Suprapubic skin (tissue), 4 donors: ENCODE data around the gene EPRS1. TPM values are rescaled to one million over a fixed set of nuclear protein-coding genes. Genes with fewer than 3 reads are reported as not detected.

Experiments
- DNase-seq, 2 donors: peaks; one replicate each; pipeline ENCODE4 v3.0.0-alpha.2; 2019; ENCODE audit warnings: low spot score in 2 of 2
- H3K27ac ChIP-seq: fragments of 200-600 bp; sonication (generic); one replicate; pipeline ENCODE4 v1.5.1; 2019
- H3K27me3 ChIP-seq: fragments of 200-600 bp; sonication (generic); one replicate; pipeline ENCODE4 v1.5.1; 2019
- H3K36me3 ChIP-seq: fragments of 200-600 bp; sonication (generic); one replicate; pipeline ENCODE4 v1.5.1; 2019
- H3K4me1 ChIP-seq: fragments of 200-600 bp; sonication (generic); one replicate; pipeline ENCODE4 v1.5.1; 2019
- H3K4me3 ChIP-seq: fragments of 200-600 bp; sonication (generic); one replicate; pipeline ENCODE4 v1.5.1; 2019; ENCODE audit warnings: mild to moderate bottlenecking
- H3K9me3 ChIP-seq: fragments of 200-600 bp; sonication (generic); one replicate; pipeline ENCODE4 v1.5.1; 2019
- EP300 ChIP-seq: sonication (generic); formaldehyde crosslinking; IDR thresholded peaks from one replicate; pipeline ENCODE4 v1.6.1; 2017; ENCODE audit warnings: antibody characterized with exemption
- POLR2A ChIP-seq, 2 donors: fragments of 450-650 bp; IDR thresholded peaks; one replicate each; pipeline ENCODE4 v1.6.1; 2017; ENCODE audit warnings: antibody characterized with exemption in 2 of 2, mild to moderate bottlenecking in 2 of 2, moderate library complexity in 2 of 2
- POLR2AphosphoS5 ChIP-seq, 3 donors: sonication (generic); formaldehyde crosslinking; IDR thresholded peaks; one replicate each; pipeline ENCODE4 v1.6.1; 2017; ENCODE audit warnings: antibody characterized with exemption in 3 of 3
- WGBS: methylation state at CpG from one replicate; pipeline ENCODE4 v1.1.5; 2018; 5-methylcytosine and 5-hydroxymethylcytosine counted together
- total RNA-seq, 4 donors: library from RNA; depleted of rRNA; stranded (reverse); fragments of >200 nt; gene quantifications; one replicate each; pipeline ENCODE4 v1.1.0, GENCODE V29; 2016
- TF ChIP-seq, protein P1 (sequence below), 2 donors: fragments of 200-600 bp in 1 of 2; fragments of 450-650 bp in 1 of 2; sonication (generic) in 1 of 2; IDR thresholded peaks; one replicate each; pipeline ENCODE4 v1.5.1; 2016 to 2019; ENCODE audit warnings: antibody characterized with exemption in 2 of 2, mild to moderate bottlenecking in 1 of 2, moderate library complexity in 1 of 2

Gene EPRS1
- total RNA-seq, 4 donors from 2014 or later: 26.2 to 53.0 (median 46.4) TPM

GRCh38 chr1:220011620-220012019 lies 34.7 kb downstream of the EPRS1 start:
- Histone ChIP-seq H3K4me3 (no peak overlapping the region), H3K4me1 (no peaks in the 10 kb centered on the region), H3K36me3 (peaks cover 74% of the 10 kb centered on the region), H3K9me3 (no peaks in the 10 kb centered on the region), H3K27ac (no peak overlapping the region), H3K27me3 (no peaks in the 10 kb centered on the region)
- TF ChIP-seq EP300 (no peak), POLR2AphosphoS5 (IDR thresholded peaks at IDR 0.05) (no peak), POLR2A (IDR thresholded peaks at IDR 0.05) (no peak)
- TF ChIP-seq, protein P1, sequence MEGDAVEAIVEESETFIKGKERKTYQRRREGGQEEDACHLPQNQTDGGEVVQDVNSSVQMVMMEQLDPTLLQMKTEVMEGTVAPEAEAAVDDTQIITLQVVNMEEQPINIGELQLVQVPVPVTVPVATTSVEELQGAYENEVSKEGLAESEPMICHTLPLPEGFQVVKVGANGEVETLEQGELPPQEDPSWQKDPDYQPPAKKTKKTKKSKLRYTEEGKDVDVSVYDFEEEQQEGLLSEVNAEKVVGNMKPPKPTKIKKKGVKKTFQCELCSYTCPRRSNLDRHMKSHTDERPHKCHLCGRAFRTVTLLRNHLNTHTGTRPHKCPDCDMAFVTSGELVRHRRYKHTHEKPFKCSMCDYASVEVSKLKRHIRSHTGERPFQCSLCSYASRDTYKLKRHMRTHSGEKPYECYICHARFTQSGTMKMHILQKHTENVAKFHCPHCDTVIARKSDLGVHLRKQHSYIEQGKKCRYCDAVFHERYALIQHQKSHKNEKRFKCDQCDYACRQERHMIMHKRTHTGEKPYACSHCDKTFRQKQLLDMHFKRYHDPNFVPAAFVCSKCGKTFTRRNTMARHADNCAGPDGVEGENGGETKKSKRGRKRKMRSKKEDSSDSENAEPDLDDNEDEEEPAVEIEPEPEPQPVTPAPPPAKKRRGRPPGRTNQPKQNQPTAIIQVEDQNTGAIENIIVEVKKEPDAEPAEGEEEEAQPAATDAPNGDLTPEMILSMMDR (IDR thresholded peaks at IDR 0.05): no peak
- no peak for DNase-seq

- no peak overlapping the region for H3K27ac ChIP-seq
- TF ChIP-seq POLR2AphosphoS5 (IDR thresholded peaks at IDR 0.05) (no peak), EP300 (no peak), POLR2A (IDR thresholded peaks at IDR 0.05) (no peak)
- TF ChIP-seq, protein P1 (IDR thresholded peaks at IDR 0.05): no peak
- WGBS: 91% methylated on average over 3 of the region's 3 CpGs
- H3K4me3 ChIP-seq: no peak overlapping the region
- no peaks in the 10 kb centered on the region for H3K4me1 ChIP-seq
- H3K36me3 ChIP-seq: peaks cover 70% of the 10 kb centered on the region
- DNase-seq: no peak
- no peaks in the 10 kb centered on the region for H3K27me3 ChIP-seq
- no peaks in the 10 kb centered on the region for H3K9me3 ChIP-seq
Observed at GRCh38 chr1:220007438-220007837, 38.9 kb downstream of the EPRS1 start.

GRCh38 chr1:220005489-220005888 lies 40.8 kb downstream of the EPRS1 start:
- Histone ChIP-seq H3K4me3 (no peak overlapping the region), H3K9me3 (no peaks in the 10 kb centered on the region), H3K4me1 (no peaks in the 10 kb centered on the region), H3K36me3 (peaks cover 85% of the 10 kb centered on the region), H3K27ac (no peak overlapping the region), H3K27me3 (no peaks in the 10 kb centered on the region)
- 90% methylated on average over 5 of the region's 5 CpGs for WGBS
- TF ChIP-seq POLR2A (IDR thresholded peaks at IDR 0.05): no peak
- TF ChIP-seq, protein P1 (IDR thresholded peaks at IDR 0.05): no peak
- TF ChIP-seq EP300: no peak
- DNase-seq: no peak

DNA sequence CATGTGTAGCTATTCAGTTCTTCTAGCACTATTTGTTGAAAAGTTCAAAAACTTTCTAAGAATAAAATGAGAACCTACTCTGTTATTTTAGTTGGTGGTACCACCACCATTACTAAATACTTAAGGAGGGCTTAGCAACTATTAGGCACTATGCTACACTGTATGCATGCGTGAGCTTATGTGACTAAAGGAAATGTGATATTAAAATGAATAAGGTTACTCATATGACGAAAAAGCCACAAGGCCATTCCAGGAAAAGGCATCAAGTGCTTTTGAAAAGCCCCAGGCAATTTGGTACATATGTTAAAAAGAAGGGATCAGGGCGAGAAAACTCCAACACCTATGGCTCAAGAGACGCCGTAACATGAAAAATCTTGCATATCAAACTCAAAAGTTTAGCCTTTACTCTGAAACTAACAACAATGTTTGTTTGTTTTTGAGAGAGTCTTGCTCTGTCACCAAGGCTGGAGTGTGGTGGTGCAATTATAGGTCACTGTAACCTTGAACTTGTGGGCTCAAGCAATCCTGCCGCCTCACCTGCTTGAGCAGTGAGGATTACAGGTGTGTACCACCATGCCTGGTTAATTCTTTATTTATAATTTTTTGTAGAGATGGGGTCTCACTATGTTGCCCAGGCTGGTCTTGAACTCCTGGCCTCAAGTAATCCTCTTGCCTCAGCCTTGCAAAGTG lies 42.5 kb downstream of the EPRS1 start:
- 92% methylated on average over 6 of the region's 6 CpGs for WGBS
- Histone ChIP-seq H3K27me3 (no peaks in the 10 kb centered on the region), H3K27ac (no peak overlapping the region), H3K9me3 (no peaks in the 10 kb centered on the region), H3K36me3 (peaks cover 73% of the 10 kb centered on the region), H3K4me1 (no peaks in the 10 kb centered on the region), H3K4me3 (no peak overlapping the region)
- DNase-seq: no peak
- TF ChIP-seq, protein P1 (IDR thresholded peaks at IDR 0.05): no peak
- TF ChIP-seq POLR2A (IDR thresholded peaks at IDR 0.05) (no peak), POLR2AphosphoS5 (IDR thresholded peaks at IDR 0.05) (no peak), EP300 (no peak)

- no peak for DNase-seq
- Histone ChIP-seq H3K27ac (no peak overlapping the region), H3K27me3 (no peaks in the 10 kb centered on the region), H3K4me3 (no peak overlapping the region), H3K4me1 (no peaks in the 10 kb centered on the region), H3K9me3 (no peaks in the 10 kb centered on the region), H3K36me3 (peaks cover 68% of the 10 kb centered on the region)
- 84% methylated on average over 1 of the region's 1 CpG for WGBS
- TF ChIP-seq, protein P1 (IDR thresholded peaks at IDR 0.05): no peak
- TF ChIP-seq EP300: no peak
- TF ChIP-seq POLR2AphosphoS5 (IDR thresholded peaks at IDR 0.05): no peak
- TF ChIP-seq POLR2A (IDR thresholded peaks at IDR 0.05): no peak
Observed at GRCh38 chr1:220003015-220003414, 43.3 kb downstream of the EPRS1 start.
